HL-60/S4 treated with phorbol 12-myristate 13-acetate at 8.2 ng/mL for 4 days and 3 days (cell line): Measurements from ENCODE around the gene TCN1.

Experiments
- in situ Hi-C: fragments of 300-500 bp; cut with MboI; formaldehyde crosslinking; loops from 2 replicates; pipeline ENCODE4 v1.15.0; 2022; ENCODE audit warnings: low sequenced_read_pairs

Gene TCN1

GRCh38 chr11:59810189-59810910, 55.9 kb downstream of the TCN1 start, which contains the start of gene MRPL16:
TSS of gene MRPL16 (minus strand) at chr11:59810778. CDS start at chr11:59810658, 120 bp downstream.
- in situ Hi-C loops, result no loop called here

DNA sequence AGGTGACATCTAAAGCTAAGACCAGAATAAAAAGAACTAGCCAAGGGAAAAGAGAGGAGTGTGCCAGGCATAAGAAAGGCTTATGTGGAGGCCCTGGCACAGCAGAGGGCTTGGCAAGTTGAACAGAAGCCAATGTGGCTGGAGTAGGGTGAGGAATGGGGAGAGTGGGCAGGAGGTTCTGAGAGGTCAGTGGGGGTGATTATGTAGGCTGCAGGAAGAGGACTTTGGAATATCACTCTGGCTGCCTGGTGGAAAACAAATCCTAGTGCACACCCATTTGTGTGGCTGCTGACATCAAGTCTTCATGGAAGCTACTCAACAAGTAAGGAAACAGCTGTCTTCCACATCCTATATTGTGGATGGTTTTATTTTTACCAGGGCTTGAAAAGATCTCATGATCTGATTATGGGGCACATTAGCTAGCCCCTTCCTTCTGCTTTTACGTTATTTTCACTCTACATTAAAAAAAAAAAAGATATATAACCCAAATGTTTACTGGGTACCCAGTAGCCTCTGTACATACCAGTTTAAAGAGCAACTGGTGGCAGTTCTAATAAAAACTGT, 59.2 kb downstream of the TCN1 start:
- in situ Hi-C loops, result no loop called here

DNA sequence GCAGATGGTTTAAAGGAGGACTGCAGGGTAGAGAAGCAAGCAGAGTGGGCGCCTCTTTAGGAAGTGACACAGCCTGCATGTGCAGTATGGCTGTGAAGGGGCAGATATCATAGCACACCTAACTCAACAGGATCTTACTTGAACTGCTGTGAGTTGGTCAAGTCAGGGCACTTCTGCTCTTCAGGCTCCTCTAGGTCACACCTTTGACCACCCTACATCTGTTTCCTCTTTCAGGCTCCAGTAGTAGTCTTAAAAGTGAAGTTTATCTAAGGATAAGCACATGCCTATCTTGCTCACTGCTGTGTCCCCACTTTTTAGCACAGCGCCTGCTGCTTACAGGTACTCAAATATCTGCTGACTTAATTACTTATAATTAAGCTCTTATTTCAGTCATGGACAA, 62.2 kb downstream of the TCN1 start:
- in situ Hi-C loops, result loop anchor here (5.0 kb wide), 1 partner anchor 52 kb away; no protein-coding TSS in a partner anchor
